Stimulated activated CD4-positive, alpha-beta T cell treated with anti-CD3 and anti-CD28 coated beads, TNF-alpha, amount 100 ng/mL, for 1 hour (primary cell): Measurements from ENCODE around the gene GGT1.
"Not testable (repeated sequence)": the region's sequence is repeated elsewhere in the genome, so short reads cannot be mapped to it uniquely, and the experiment has no call there.

ENCODE experiments used
- DNase-seq, 3 donors: peaks; one replicate each; pipeline ENCODE4 v3.0.0-alpha.2; 2020; ENCODE audit warnings: low read depth in 3 of 3, low spot score in 1 of 3

Gene GGT1

DNA sequence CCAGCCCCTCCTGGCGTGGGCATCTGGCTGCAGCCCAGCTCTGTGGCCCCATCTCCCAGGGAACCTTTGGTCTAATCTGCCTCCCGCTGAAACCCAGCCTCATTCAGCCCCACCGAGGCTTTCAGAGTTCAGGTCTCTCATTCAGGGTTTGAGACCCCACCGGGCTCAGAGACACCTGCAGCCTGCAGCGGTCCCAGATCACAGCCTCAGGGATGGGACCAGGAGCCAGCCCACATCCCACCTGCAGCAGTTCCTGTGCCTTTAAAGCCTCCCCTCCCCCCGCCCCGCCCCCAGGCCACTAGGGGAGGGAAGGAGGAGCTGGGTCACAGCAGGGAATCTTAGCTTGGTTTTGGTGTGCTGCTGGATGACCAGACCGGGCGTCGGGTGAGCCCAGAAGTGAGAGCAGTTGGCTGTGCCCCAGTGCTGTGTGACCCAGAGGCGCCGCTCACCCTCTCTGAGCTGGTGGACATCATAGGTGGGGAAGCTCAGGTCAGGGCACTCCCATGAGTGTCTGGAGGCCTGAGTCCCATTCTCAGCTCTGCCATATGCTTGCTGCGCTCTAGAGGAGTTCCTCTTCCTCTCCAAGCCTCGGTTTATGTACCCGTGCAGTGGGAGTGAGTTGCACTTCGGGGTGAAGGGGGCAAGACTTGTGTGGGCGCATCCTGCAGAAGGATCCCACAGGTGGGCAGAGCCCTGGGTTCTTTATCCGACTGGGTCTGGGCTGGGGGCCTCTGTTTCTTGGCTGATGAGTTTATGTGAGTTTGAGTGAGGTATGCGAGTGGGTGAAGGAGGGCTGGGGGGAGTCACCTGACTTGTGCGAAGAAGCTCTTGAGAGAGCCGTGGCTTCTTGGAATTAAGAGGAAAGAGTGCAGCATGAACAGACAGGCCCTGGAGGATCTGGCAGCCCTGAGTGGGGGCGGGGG, at the start of gene GGT1:
GGT1 (plus strand) TSS at position 347 of the 923 bp plus-strand sequence. CDS start 7,889 bp downstream, outside the sequence.
- DNase-seq, result not testable (repeated sequence)

- DNase-seq, result no peak
These were observed 49.2 kb upstream of the GGT1 start for GRCh38 chr22:24553597-24554312.

DNA sequence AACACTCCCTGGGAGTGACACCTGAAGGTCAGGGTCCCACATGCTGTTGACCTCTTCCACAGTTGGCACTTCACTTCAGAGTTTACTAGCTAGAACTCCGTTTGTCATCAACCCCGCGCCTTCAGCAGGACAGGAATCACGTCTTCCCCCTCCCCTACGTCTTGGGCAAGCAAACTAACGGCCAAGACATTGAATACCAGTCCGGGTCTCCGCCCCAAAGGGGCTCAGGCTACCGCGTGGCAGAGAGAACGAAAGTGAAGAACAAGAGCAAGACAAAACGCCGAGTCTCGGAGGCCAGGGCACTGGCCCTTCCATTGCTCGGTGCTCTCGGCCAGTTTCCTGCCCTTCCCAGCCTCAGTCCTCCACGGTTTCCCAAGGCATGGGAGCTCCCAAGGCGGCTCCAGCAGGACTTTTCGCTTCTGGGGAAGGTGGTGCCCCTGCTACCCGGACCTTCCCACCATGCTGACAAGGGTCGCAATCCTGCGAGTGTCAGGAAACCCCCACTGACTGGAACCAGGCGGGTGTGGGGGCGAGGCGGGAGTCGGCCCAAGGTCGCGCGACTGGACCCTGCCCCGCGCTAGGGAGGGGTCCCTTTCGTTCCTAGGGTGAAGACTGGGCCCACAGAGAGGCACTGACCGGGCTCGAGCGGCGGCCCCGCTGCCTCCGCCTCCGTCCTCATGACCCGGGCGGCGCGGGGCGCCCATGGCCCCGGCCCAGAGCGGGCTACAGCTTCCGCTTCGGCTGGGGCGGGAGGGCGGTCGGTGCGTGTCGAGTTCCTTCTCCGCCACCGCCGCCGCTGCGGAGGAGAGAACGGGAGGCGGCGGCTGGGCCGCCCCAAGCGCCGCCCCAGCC, 48.5 kb upstream of the GGT1 start, which contains the start of gene GUCD1:
GUCD1 (minus strand) TSS at position 826 of the 852 bp plus-strand sequence; CDS start at position 679, 147 bp downstream.
- peak in 1 of 3 donors; percentile 14 for DNase-seq

DNA sequence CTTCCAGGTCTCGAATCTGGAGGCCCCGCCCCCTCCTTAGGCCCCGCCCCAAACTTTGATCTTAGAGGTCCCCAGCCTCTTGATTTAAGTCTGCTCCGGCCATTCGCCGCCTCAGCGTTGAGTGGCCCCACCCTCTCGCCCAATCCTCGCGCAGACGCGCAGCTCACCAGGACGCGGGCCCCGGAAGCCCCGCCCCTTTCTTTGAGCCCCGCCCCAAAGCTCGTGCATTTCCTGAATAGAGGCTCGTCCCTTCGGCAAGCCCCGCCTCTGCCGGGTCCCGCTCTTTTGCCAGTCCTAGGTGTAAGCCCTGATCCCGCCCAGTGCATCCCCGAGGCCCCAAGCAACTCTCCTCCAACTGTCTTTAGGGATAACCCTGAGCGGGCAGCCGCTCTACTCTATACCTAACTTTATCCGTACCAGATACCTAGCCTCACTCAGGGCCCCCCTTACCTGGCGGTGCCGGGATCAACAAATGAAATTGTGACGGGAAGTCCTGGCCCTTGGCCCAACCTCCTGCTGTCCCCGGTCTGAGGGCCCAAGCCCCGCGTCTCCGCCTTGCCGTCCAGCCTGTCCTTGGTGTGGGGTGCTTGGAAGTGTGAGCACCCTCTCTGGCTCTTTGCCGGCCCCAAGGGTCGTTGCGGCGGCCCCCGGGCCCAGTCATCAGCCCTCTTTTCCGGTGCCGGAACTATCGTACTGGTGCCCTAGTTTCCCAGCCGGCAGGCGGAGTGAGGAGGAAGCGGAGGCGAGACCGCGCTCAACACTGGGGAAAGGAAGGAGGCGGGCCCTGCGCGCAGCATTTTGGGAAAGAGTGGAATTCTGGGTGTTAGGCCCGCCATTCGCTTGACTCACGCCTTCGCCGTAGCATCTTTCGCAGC, 47.6 kb upstream of the GGT1 start, which contains the start of gene SNRPD3:
SNRPD3 (plus strand) TSS at position 835 of the 875 bp plus-strand sequence. CDS start 1,676 bp downstream, outside the sequence.
- peak; percentile 99 to 100 (median 99) for DNase-seq

DNA sequence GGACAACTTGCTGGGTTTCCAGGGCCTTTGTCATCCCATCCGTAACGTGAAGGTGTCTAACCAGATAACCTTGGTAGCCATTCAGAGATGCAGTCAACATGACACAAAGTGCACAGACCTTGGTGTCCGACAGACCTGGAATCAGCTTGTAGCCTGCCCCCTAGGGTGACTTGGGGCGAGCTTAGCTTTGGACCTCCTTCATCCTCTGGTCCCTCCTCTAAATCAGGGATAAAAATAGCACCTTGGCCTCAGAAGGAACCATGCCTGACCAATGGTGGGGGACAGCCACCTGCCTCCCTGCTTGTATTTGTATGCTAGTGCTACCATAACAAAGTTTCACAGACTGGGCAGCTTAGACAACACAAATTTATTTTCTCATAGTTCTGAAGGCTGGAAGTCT, 43.5 kb upstream of the GGT1 start:
- no peak for DNase-seq

- no peak for DNase-seq
These were observed 39.7 kb upstream of the GGT1 start for GRCh38 chr22:24563246-24563645.

DNA sequence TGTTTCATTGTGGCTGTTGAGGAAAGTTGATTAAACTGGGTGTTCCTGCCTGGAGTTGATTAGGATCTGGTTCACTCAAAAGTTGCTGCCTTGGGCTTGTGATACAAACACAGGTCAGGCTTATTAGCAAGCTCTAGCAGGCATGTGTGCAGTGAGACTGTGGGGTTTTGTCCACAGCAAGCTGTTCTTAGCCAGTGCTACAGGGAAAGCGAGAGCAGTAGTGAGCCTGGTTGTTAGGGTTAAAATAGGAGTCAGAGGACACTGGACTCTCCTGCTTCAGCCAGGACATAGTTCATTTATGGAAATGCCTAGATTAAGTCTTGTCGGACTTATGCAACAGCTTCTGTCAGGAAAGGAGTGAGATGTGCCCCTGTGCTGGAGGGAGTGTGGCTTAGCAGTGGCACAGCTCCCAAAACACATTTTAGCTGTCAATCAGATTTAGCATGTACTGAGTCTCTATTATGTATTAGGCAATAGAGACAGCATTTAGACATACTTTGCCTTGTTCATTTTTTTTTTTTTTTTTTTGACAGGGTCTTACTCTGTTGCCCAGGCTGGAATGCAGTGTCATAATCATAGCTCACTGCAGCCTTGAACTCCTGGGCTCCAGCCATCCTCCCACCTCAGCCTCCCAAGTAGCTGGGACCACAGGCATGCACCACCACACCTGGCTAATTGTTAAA, 38.5 kb upstream of the GGT1 start:
- no peak for DNase-seq

- no peak for DNase-seq
These were observed 37.9 kb upstream of the GGT1 start for GRCh38 chr22:24565077-24565476.

- DNase-seq, result no peak
These were observed 36.0 kb upstream of the GGT1 start for GRCh38 chr22:24566899-24567511.

- DNase-seq, result no peak
These were observed 35.3 kb upstream of the GGT1 start for GRCh38 chr22:24567668-24568067.

- DNase-seq, result no peak
These were observed 31.7 kb upstream of the GGT1 start for GRCh38 chr22:24571266-24571665.

- no peak for DNase-seq
These were observed 26.2 kb upstream of the GGT1 start for GRCh38 chr22:24576778-24577177.

GRCh38 chr22:24578355-24579257, 24.4 kb upstream of the GGT1 start:
- DNase-seq, result no peak

- DNase-seq, result no peak
These were observed 23.8 kb upstream of the GGT1 start for GRCh38 chr22:24579258-24579601.

GRCh38 chr22:24580276-24580675, 22.7 kb upstream of the GGT1 start:
- no peak for DNase-seq

- no peak for DNase-seq
These were observed 20.8 kb upstream of the GGT1 start for GRCh38 chr22:24582056-24582814.
